ENCODE data around the gene BARX2. TPM values are rescaled to one million over a fixed set of nuclear protein-coding genes. Genes with fewer than 3 reads are reported as not detected.

Gene BARX2
- total RNA-seq, 1 experiment from 2014 or later, result not detected

DNA sequence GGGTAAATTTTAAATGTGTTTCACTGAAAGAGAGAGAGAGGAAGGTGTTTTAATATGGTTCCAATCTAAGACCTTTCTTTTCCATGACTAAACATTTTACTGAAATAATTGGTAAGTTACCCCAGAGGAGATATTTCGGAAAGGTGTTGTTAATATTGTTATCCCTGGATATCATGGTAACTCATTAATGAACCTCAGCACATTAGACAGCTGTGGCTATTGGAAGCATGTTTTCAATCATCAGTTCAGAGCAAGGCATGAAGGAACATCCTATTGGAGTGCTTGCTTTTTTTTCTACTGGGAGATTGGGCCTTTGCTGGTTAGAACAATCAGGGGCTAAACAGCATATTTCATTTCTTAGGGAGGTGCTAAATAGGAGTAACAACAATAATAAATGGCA, 11.8 kb downstream of the BARX2 start:
- peaks cover 23% of the 10 kb centered on the region for H3K27me3 ChIP-seq
- no peak overlapping the region for H3K4me3 ChIP-seq
- no peak for DNase-seq
- H3K9me3 ChIP-seq, result no peaks in the 10 kb centered on the region
- no peaks in the 10 kb centered on the region for H3K36me3 ChIP-seq

DNA sequence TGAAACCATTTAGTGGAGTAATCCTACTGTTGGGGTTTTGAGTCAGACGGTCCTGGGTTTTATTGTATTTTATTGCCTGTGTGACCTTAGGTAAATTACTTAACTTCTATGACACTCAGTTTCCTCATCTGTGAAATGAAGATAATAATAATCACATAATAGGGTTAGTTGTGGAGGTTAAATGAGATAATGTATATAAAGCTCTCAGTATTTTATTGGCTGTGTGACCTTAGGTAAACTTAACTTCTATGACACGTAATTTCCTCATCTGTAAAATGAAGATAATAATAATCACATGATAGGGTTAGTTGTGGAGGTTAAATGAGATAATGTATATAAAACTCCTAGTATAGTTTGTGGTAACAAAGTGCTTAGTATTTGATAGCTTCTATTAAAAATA, 13.2 kb downstream of the BARX2 start:
- Histone ChIP-seq H3K36me3 (no peaks in the 10 kb centered on the region), H3K27me3 (peaks cover 23% of the 10 kb centered on the region), H3K9me3 (no peaks in the 10 kb centered on the region), H3K4me3 (no peak overlapping the region)
- no peak for DNase-seq

DNA sequence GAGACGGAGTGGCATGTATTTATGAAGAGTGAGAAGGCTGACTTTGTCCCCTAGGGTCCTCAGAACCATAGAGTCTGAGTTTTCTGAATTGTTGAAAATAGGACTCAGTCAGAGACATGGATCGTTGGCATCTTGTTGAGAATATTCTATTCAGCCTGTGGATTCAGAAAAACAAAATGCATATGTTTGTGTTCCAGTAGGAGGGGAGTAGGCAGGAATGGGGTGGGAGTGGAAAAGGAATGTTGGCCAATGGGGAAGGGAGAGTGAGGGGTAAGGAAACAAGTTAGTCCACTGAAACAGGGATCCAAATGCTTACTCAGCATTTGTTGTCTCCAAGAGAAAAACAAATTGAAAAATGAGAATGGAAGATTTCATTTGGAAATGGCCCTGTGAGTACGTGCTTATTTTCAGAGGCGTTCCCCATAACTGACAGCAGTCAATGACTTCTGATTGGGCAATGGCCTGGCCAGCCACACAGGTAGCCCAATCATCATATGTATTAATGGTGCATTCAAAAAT, 14.7 kb downstream of the BARX2 start:
- Histone ChIP-seq H3K27me3 (peaks cover 12% of the 10 kb centered on the region; the same call in 1 of the 2 replicates), H3K9me3 (no peaks in the 10 kb centered on the region), H3K36me3 (no peaks in the 10 kb centered on the region), H3K4me3 (no peak overlapping the region)
- DNase-seq, result no peak

DNA sequence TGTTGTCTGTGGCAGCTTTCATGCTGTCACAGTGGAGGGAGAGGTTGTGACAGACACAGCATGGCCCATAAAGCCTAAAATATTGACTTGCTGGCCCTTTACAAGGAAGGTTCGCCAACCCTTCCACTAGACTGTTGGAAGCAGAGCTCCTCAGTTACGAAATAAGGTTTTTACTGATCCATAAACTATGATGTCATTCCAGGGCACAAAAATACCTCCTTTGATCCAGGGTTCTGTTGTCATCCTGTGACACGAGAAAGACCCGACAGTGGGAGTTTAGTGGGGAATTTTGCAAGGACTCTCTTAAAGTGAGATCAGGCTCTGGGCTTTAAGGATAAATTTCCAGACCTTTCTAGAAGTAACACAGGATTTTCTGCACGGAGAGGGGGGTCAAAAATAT, 15.7 kb downstream of the BARX2 start:
- no peak for DNase-seq
- Histone ChIP-seq H3K27me3 (peaks cover 7% of the 10 kb centered on the region; the same call in 1 of the 2 replicates), H3K9me3 (no peaks in the 10 kb centered on the region), H3K4me3 (no peak overlapping the region), H3K36me3 (no peaks in the 10 kb centered on the region)

GRCh38 chr11:129391821-129392220, 16.2 kb downstream of the BARX2 start:
- Histone ChIP-seq H3K9me3 (no peaks in the 10 kb centered on the region), H3K36me3 (no peaks in the 10 kb centered on the region), H3K4me3 (no peak overlapping the region), H3K27me3 (peaks cover 5% of the 10 kb centered on the region; the same call in 1 of the 2 replicates)
- DNase-seq, result no peak

- Histone ChIP-seq H3K36me3 (no peaks in the 10 kb centered on the region), H3K4me3 (no peak overlapping the region), H3K9me3 (no peaks in the 10 kb centered on the region), H3K27me3 (no peaks in the 10 kb centered on the region)
- DNase-seq, result no peak
Observed at GRCh38 chr11:129392995-129393394, 17.3 kb downstream of the BARX2 start.

DNA sequence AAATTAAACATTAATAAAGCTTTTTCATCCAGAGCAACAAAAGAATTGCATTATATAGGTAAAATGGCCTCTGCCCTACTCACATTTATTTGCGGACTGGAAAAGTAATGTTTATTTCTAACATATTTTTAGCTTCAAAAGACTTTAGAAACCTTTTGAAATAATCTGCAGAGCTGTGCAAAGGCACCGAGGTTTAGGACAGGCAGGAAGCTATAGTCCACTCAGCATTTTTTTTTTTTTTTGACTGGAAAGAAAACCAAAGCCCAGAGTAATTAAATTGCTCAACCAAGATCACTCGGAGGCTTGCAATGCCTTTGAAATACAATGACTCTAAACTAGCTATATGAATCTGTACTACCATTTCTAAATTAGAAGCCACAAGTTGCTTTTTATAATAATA, 19.1 kb downstream of the BARX2 start:
- no peaks in the 10 kb centered on the region for H3K9me3 ChIP-seq
- no peaks in the 10 kb centered on the region for H3K27me3 ChIP-seq
- no peaks in the 10 kb centered on the region for H3K36me3 ChIP-seq
- no peak for DNase-seq
- H3K4me3 ChIP-seq, result no peak overlapping the region

DNA sequence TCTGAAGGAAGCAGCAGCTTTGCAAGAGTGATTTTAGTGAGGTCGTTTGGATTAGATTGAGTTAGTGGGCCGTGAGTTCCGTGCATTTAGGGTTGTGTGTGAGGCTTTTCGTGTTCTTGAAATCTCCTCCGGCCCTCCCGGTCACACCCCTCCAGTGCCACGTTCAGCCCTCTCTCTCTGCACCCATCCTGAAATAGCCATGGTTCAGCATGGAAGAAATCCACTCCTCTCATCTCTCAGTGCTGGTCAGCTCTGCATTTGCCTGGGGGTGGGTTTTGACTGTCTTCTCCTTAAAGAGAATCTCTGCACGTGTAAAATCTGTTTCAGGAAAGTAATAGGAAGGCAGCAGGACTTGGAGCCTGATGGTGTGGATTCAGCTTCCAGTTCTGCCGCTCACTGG, 19.8 kb downstream of the BARX2 start:
- DNase-seq, result no peak
- Histone ChIP-seq H3K36me3 (no peaks in the 10 kb centered on the region), H3K9me3 (no peaks in the 10 kb centered on the region), H3K4me3 (no peak overlapping the region), H3K27me3 (no peaks in the 10 kb centered on the region)

DNA sequence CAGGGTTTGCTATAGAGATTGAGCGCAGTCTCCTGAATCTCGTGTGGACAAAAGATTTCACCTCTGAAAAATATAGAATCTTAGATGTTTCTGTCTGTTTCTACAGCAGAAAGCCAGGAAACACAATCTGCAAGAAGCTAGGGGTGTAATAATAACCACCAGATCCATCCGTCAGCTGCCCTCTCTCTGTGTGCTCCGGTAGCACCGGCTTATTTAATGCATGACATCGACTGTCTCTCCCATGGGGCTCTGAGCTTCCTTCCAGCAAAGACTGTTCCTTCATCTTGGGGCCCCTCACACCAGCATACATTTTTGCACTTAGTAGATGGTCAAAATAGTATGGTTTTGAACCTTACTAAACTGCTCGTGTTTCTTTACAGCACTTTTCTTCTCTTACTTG, 20.2 kb downstream of the BARX2 start:
- no peaks in the 10 kb centered on the region for H3K27me3 ChIP-seq
- DNase-seq, result no peak
- H3K36me3 ChIP-seq, result no peaks in the 10 kb centered on the region
- H3K4me3 ChIP-seq, result no peak overlapping the region
- H3K9me3 ChIP-seq, result no peaks in the 10 kb centered on the region

- no peaks in the 10 kb centered on the region for H3K36me3 ChIP-seq
- no peak for DNase-seq
- no peak overlapping the region for H3K4me3 ChIP-seq
- H3K9me3 ChIP-seq, result no peaks in the 10 kb centered on the region
- H3K27me3 ChIP-seq, result no peaks in the 10 kb centered on the region
Observed at GRCh38 chr11:129396454-129396853, 20.8 kb downstream of the BARX2 start.

GRCh38 chr11:129402206-129403171, 26.8 kb downstream of the BARX2 start:
- DNase-seq, result no peak
- no peaks in the 10 kb centered on the region for H3K9me3 ChIP-seq
- no peaks in the 10 kb centered on the region for H3K36me3 ChIP-seq
- no peak overlapping the region for H3K4me3 ChIP-seq
- peaks cover 7% of the 10 kb centered on the region; the same call in 1 of the 2 replicates for H3K27me3 ChIP-seq

DNA sequence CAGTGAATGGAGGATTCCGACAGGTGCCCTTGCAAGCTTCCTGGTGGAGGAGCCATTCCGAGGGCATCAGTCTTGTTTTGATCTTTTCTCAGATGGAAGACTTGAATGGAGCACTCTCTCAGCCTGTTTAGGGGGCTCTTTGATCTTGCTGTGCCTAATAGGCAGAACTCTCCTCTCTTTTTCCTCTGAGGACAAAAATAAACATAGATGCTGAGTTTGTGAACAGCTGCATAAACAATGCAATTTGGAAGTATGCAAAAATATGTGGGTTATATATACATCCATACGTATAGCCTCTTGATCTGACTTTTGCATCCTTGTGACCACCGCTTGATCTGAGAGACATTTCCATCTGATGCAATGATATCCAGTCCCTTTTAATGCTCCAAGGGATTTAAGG, 29.1 kb downstream of the BARX2 start:
- Histone ChIP-seq H3K27me3 (peaks cover 7% of the 10 kb centered on the region; the same call in 1 of the 2 replicates), H3K4me3 (no peak overlapping the region), H3K9me3 (no peaks in the 10 kb centered on the region), H3K36me3 (no peaks in the 10 kb centered on the region)
- DNase-seq, result no peak

DNA sequence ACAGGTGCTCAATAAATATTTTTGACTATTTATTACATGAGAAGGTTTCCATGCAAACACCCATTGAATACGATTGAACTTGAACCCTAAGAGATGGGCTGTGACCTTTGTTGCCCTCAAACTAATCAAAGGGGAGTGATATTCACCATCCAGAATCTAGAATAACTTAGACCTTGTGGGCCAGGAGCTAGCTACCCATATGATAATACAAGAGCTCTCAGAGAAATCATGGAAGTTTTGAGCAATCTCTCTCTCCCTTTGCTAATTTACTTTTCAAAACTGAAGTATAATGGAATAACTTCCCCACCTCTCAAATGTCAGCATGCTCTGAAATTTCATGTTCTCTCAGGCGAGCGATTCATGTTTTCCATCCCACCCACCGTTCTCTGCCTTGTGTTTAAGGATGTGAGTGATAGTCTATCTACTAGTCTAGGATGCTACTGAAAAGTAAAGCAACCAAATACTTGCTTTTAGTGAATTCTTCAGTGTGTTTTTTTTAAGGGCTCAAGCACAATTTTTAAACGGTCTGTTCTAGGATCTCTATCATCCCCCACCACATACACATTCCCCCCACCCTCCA, 33.3 kb downstream of the BARX2 start:
- no peak overlapping the region for H3K4me3 ChIP-seq
- H3K36me3 ChIP-seq, result no peaks in the 10 kb centered on the region
- no peaks in the 10 kb centered on the region for H3K9me3 ChIP-seq
- no peak for DNase-seq
- H3K27me3 ChIP-seq, result peaks cover 7% of the 10 kb centered on the region; the same call in 1 of the 2 replicates

DNA sequence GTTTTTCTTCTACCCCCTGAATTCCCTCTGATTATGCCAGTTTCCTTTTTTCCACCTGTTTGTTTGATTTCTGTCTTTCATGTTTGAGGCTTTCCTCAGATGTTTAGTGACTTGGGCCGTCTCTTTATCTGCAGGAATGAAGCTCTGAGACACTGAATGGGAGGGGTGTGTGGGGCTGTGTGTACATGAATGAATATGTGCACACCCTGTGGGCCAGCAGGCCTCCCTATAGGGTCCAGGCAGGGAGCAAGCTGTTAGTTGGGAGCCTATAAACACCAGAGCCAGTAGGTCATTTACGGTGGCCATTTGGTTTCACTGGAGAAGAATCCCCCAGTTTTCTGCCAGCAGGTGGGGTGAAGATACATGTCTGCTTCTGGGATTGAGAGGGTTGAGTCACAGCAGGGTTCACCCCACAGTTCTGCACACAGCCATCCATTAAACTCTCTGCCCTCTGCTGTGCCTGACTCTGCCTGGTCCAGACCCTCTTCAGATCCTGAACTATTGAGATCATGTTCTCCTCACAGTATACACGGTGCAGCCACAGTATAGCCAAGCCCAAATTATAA, 34.8 kb downstream of the BARX2 start:
- Histone ChIP-seq H3K4me3 (no peak overlapping the region), H3K27me3 (peaks cover 7% of the 10 kb centered on the region; the same call in 1 of the 2 replicates), H3K9me3 (no peaks in the 10 kb centered on the region), H3K36me3 (no peaks in the 10 kb centered on the region)
- no peak for DNase-seq

DNA sequence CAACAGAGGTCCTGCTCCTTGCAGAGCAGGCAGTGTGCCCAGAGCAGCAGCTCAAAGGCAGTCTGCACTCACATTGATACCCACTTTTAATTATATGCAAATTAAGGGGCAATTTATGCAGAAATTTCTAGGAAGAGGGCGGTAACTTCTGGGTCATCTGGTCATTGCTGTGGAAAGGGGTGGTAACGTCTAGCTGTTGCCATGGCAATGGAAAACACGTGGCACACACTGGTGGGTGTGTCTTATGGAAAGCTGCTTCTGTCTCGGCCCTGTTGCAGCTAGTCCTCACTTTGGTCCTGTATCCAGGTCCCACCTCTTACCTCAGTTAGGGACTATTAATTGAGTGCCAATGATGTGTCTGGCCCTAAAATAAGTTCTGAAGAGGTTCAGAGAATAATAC, 36.8 kb downstream of the BARX2 start:
- no peaks in the 10 kb centered on the region for H3K27me3 ChIP-seq
- H3K9me3 ChIP-seq, result no peaks in the 10 kb centered on the region
- no peak for DNase-seq
- no peak overlapping the region for H3K4me3 ChIP-seq
- no peaks in the 10 kb centered on the region for H3K36me3 ChIP-seq

GRCh38 chr11:129414144-129414872, 38.7 kb downstream of the BARX2 start:
- H3K27me3 ChIP-seq, result no peaks in the 10 kb centered on the region
- DNase-seq, result no peak
- no peaks in the 10 kb centered on the region for H3K36me3 ChIP-seq
- no peak overlapping the region for H3K4me3 ChIP-seq
- no peaks in the 10 kb centered on the region for H3K9me3 ChIP-seq
